Measurements from ENCODE around the gene CPXM1. TPM values are rescaled to one million over a fixed set of nuclear protein-coding genes. Genes with fewer than 3 reads are reported as not detected.
"Not testable (repeated sequence)": the region's sequence is repeated elsewhere in the genome, so short reads cannot be mapped to it uniquely, and the experiment has no call there.

The CPXM1 gene
- polyA plus RNA-seq, 3 donors from 2014 or later, result 0.74 to 1.2 TPM; not detected in 1

DNA sequence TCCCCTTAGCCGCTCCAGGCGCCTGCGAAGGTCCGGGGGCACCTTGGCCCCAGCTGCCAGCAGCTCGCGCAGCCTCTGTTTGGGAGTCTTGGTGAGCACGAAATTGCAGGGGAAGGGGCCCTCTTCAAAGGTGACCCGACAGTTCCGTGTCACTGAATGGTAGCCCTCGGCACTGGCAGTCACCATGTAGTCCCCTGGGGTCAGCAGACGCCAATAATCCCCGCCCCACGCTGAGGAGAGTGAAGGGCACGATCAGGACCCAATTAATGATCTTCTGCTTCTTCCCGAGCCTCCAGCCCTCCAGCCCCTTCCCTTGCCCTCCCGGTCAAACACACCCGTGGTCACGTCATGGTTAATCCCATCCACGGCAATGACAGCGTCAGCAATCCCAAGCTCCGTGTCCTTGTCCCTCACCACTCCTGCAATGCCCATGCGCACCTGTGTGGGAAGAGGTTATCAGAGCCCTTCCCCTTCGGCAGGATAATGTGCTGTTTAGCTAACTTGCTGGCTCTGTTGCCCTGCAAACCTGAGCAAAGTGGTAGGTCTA, 6.2 kb downstream of the CPXM1 start:
- H3K4me3 Mint-ChIP-seq, result no peak overlapping the region
- H3K27me3 Mint-ChIP-seq (ENCODE audit: low read depth in 3 of 3), result peaks cover 7 to 10% (median 10%) of the 10 kb centered on the region in 3 donors
- no peak overlapping the region for H3K27ac Mint-ChIP-seq
- peaks cover 0 to under 1% of the 10 kb centered on the region in 2 donors for H3K4me1 Mint-ChIP-seq
- H3K36me3 Mint-ChIP-seq, result peaks cover 0 to 4% (median 0%) of the 10 kb centered on the region in 3 donors
- no peak for DNase-seq
- no peaks in the 10 kb centered on the region for H3K9me3 Mint-ChIP-seq

DNA sequence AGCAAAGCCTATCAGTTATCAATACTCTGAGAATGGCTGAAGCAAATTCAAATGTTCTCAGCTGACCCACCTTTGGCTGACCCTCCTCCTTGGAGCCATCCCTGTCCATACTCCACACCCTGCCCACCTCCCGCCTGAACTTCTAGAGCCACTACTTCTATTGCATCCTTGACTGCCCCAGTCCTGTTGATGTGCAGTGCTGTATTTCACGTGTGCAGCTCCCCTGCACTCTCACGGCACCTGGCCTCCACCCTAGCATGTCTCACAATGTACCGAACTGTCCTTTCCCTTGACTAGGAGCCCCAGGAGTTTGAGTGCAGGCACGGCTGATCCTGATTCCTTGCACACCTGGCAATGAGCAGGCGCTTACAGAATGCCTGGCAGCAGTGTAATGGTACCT, 7.0 kb downstream of the CPXM1 start:
- DNase-seq, result no peak
- no peak overlapping the region for H3K27ac Mint-ChIP-seq
- peaks cover 5 to 7% (median 6%) of the 10 kb centered on the region in 3 donors for H3K27me3 Mint-ChIP-seq (ENCODE audit: low read depth in 3 of 3)
- H3K4me3 Mint-ChIP-seq, result no peak overlapping the region
- no peaks in the 10 kb centered on the region for H3K4me1 Mint-ChIP-seq
- H3K36me3 Mint-ChIP-seq, result peaks cover 0 to 4% (median 0%) of the 10 kb centered on the region in 3 donors
- no peaks in the 10 kb centered on the region for H3K9me3 Mint-ChIP-seq

DNA sequence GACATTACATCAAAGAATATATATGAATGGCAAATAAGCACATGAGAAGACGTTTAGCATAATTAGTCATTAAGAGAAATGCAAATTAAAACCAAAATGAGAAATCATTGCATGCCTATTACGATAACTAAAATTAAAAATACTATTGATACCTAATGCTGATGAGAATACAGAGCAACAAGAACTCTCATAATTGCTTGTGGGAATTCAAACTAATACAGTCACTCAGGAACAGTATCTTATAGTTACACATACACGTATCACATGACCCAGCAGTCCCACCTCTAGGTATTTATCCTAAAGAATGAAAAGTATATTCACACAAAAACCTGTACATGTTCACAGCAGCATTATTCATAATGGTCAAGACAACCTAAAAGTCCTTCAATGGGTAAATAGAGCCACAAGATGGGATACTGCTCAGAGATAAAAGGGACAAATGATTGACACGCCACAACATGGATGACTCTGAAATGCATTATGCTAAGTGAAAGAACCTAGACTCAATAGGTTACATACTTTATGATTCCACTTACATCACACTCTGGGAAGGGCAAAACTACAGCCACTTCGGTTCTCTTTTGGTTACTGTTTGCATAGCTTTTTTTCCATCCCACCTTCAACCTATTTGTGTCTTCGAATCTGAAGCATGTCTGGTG, 16.4 kb downstream of the CPXM1 start:
- Mint-ChIP-seq H3K36me3 (no peaks in the 10 kb centered on the region), H3K27ac (no peak overlapping the region), H3K4me1 (no peaks in the 10 kb centered on the region), H3K4me3 (no peak overlapping the region), H3K27me3 (ENCODE audit: low read depth in 3 of 3) (peaks cover 3 to 17% (median 6%) of the 10 kb centered on the region in 3 donors), H3K9me3 (peaks cover 0 to 1% (median 0%) of the 10 kb centered on the region in 6 donors)
- DNase-seq, result no peak

DNA sequence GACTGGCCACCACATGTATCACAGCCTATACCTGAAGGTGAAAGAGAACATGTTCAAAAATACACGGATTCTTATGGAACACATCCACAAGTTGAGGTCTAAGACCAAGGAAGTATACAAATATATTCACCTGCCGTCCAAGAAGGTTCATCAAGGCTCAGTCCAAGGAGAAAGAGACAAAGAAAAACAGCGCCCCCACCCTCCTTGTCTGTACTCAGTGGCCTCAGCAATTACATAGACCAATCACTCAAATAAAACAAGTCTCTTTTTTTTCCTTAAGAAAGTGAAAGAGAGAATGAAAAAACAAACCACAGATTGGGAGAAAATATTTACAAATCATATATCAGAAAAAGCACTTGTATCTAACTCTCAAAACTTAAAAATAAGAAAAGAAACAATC, 19.5 kb downstream of the CPXM1 start:
- Mint-ChIP-seq H3K36me3 (no peaks in the 10 kb centered on the region), H3K4me1 (no peaks in the 10 kb centered on the region), H3K9me3 (no peaks in the 10 kb centered on the region), H3K4me3 (no peak overlapping the region), H3K27me3 (ENCODE audit: low read depth in 3 of 3) (peaks cover 3 to 14% (median 5%) of the 10 kb centered on the region in 3 donors), H3K27ac (no peak overlapping the region)
- DNase-seq, result no peak

DNA sequence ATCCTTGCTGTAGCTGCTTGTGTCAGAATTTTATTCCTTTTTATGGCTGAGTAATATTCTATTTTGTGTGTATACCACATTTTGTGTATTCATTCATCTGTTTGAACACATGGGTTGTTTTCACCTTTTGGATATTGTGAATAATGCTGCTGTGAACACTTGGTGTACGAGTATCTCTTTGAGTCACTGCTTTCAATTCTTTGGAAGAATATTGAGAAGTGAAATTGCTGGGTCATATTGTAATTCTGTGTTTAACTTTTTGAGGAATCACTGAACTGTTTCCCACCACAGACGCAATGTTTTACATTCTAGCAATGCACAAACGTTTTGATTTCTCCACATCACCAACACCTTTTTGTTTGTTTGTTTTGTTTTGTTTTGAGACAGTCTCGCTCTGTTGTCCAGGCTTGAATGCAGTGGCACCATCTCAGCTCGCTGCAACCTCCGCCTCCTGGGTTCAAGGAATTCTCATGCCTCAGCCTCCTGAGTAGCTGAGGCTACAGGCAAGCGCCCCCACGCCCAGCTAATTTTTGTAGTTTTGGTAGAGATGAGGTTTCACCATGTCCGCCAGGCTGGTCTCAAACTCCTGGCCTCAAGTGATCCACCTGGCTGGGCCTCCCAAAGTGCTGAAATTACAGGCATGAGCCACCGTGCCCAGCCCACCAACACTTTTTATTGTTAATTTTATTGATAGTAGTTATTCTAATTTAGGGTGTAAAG, 21.7 kb downstream of the CPXM1 start:
- Mint-ChIP-seq H3K27ac (no peak overlapping the region), H3K36me3 (no peaks in the 10 kb centered on the region), H3K4me3 (no peak overlapping the region), H3K27me3 (ENCODE audit: low read depth in 3 of 3) (peaks cover 3 to 10% (median 5%) of the 10 kb centered on the region in 3 donors), H3K9me3 (no peaks in the 10 kb centered on the region), H3K4me1 (no peaks in the 10 kb centered on the region)
- no peak for DNase-seq

DNA sequence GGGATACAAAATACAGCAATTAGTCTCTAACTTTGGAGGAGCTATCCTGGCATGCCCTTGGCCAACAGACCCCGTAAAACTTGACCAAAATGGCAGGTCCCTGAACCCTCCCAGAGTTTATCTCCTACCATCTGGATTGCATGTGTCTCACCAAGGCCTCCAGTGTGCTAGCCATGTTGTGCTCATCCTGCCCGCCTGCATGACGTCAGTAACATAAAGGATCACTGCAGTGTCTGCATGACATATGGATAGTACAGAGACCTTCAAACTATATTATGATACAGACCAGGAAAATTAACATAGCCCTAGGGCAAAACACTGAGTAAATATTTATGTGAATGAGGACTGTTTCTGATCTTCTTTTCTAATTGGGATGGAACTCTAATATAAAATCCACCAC, 25.3 kb downstream of the CPXM1 start:
- Mint-ChIP-seq H3K36me3 (no peaks in the 10 kb centered on the region), H3K27ac (no peak overlapping the region), H3K27me3 (ENCODE audit: low read depth in 3 of 3) (peaks cover 2 to 6% (median 5%) of the 10 kb centered on the region in 3 donors), H3K4me3 (no peak overlapping the region), H3K4me1 (peaks cover 14 to 18% of the 10 kb centered on the region in 2 donors), H3K9me3 (no peaks in the 10 kb centered on the region)
- DNase-seq, result no peak

DNA sequence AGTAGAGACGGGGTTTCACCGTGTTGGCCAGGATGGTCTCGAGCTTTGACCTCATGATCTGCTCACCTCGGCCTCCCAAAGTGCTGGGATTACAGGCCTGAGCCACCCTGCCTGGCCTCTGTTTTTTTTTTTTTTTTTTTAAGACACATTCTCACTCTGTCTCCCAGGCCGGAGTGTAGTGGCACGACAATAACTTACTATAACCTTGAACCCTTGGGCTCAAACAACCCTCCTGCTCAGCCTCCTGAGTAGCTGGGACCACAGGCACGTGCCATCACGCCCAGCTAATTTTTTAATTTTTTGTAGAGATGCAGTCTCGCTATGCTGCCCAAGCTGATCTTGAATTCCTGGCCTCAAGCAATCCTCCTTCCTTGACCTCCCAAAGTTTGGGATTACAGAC, 26.6 kb downstream of the CPXM1 start:
- no peak for DNase-seq
- H3K27me3 Mint-ChIP-seq (ENCODE audit: low read depth in 3 of 3), result peaks cover 2 to 4% (median 2%) of the 10 kb centered on the region in 3 donors
- peak overlapping the region in 1 of 6 donors; percentile 35 for H3K27ac Mint-ChIP-seq
- H3K9me3 Mint-ChIP-seq, result no peaks in the 10 kb centered on the region
- H3K4me3 Mint-ChIP-seq, result no peak overlapping the region
- peaks cover 16 to 18% of the 10 kb centered on the region in 2 donors for H3K4me1 Mint-ChIP-seq
- no peaks in the 10 kb centered on the region for H3K36me3 Mint-ChIP-seq

DNA sequence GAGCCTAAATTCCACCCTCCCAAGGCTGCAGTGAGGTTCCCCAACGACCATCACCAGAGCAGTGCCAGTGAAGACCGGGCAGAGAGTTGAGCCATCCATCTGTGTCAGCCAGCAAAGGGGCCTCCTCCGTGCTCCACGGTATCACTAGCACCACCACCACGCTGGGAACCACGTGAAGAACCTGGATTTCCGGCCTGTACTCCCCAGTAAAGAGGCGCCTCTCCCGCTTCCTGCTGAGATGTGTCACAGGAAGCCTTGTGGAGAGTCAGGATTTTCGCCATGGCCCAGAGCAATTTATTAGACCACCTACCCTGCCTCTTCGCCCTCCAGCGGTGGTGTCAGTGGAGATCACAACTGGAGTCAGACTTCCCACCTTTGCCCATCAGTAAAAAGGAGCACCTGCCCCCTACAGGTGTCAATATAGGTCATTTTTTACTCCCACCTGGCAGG, 28.8 kb downstream of the CPXM1 start:
- peak overlapping the region in 4 of 5 donors; percentile 33 to 70 (median 60) for H3K4me3 Mint-ChIP-seq
- peak in 2 of 3 donors; percentile 17 to 28 for DNase-seq

DNA sequence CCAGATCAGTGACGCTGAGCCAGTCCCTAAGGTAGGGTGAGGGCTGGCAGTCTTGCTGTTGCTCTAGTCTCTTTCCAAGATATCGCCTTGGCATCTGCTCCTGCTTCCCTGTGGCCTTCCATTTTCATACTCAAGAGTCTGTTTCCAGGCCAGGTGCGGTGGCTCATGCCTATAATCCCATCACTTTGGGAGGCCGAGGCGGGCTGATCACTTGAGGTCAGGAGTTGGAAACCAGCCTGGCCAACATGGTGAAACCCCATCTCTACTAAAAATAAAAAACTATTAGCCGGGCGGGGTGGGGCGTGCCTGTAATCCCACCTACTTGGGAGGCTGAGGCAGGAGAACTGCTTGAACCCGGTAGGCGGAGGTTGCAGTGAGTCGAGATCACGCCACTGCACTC, 30.3 kb downstream of the CPXM1 start:
- not testable (repeated sequence) for DNase-seq; H3K27ac Mint-ChIP-seq; H3K36me3 Mint-ChIP-seq; H3K27me3 Mint-ChIP-seq (ENCODE audit: low read depth in 3 of 3); H3K4me3 Mint-ChIP-seq; H3K9me3 Mint-ChIP-seq
- peaks cover 17 to 18% of the 10 kb centered on the region in 2 donors for H3K4me1 Mint-ChIP-seq

More for the DNA sequence above, 28.8 kb downstream of the CPXM1 start:
- H3K9me3 Mint-ChIP-seq, result no peaks in the 10 kb centered on the region
- H3K36me3 Mint-ChIP-seq, result no peaks in the 10 kb centered on the region
- peak overlapping the region in 3 of 6 donors; percentile 13 to 27 (median 18) for H3K27ac Mint-ChIP-seq
- peaks cover 2 to 8% (median 4%) of the 10 kb centered on the region in 3 donors for H3K27me3 Mint-ChIP-seq (ENCODE audit: low read depth in 3 of 3)
- H3K4me1 Mint-ChIP-seq, result peaks cover 17 to 18% of the 10 kb centered on the region in 2 donors

DNA sequence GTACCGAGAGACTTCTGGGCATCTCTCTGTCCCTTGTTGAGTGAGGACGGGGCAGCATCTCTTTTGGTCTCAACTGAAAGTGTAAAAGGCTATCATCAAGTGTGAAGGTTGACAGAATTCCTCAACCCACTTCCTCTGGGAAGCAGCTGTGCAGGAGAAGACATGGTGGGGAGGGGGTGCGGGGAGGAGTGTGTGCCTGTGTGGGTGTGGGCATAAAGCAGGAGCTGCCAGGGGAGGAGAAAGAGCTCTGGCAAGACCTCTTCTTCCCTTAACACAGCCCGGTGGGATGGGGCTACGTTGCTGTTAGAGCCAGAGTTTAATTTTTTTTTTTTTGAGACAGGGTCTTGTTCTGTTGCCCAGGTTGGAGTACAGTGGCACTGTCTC, 31.8 kb downstream of the CPXM1 start:
- H3K9me3 Mint-ChIP-seq, result no peaks in the 10 kb centered on the region
- H3K27ac Mint-ChIP-seq, result no peak overlapping the region
- peaks cover 2 to 8% (median 4%) of the 10 kb centered on the region in 3 donors for H3K27me3 Mint-ChIP-seq (ENCODE audit: low read depth in 3 of 3)
- H3K4me3 Mint-ChIP-seq, result no peak overlapping the region
- DNase-seq, result no peak
- H3K36me3 Mint-ChIP-seq, result no peaks in the 10 kb centered on the region
- peaks cover 17 to 18% of the 10 kb centered on the region in 2 donors for H3K4me1 Mint-ChIP-seq

DNA sequence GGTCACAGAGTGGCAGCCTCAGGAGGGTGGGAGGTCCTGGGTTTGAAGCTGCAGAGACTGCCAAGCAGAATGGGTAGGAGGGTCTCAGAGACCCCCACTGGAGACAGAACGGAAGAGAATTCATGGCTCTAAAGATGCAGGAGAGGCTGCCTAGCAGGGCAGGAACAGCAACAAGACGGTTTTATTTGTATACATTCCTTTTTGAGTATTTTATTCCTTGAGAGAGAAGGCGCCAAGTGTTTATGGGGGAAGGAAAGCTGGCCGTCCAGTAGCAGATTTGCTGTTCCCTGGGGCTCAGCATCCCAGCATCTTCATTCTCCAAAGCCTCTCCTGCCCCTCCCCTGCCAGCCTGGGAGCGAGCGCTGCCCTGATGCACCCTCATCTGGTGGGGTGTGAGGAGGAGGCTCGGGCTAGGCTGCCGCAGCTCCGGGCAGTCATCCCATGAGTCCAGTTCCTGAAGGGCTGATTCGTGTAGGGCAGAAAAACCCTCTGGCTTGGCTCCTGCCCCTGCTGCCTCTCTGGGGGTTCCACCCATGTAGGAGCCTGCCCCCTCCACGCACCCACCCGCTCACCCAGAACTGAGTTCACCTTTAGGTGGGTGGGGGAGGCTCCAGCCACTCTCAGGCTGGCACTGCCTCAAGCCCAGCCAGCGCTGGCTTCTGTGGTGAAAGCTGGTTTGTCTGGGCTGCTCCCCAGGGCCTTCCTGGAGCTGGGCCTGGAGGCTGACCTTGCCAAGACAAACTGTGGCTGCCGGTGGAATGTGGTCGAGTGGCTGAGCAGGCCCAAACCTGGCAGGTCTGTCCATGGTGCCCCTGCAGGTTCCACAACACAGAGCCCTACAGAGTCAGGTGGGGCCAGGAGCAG, 32.4 kb downstream of the CPXM1 start:
- no peak for DNase-seq
- no peak overlapping the region for H3K4me3 Mint-ChIP-seq
- peaks cover 17 to 18% of the 10 kb centered on the region in 2 donors for H3K4me1 Mint-ChIP-seq
- no peaks in the 10 kb centered on the region for H3K9me3 Mint-ChIP-seq
- H3K27me3 Mint-ChIP-seq (ENCODE audit: low read depth in 3 of 3), result peaks cover 2 to 8% (median 4%) of the 10 kb centered on the region in 3 donors
- H3K36me3 Mint-ChIP-seq, result no peaks in the 10 kb centered on the region
- no peak overlapping the region for H3K27ac Mint-ChIP-seq

DNA sequence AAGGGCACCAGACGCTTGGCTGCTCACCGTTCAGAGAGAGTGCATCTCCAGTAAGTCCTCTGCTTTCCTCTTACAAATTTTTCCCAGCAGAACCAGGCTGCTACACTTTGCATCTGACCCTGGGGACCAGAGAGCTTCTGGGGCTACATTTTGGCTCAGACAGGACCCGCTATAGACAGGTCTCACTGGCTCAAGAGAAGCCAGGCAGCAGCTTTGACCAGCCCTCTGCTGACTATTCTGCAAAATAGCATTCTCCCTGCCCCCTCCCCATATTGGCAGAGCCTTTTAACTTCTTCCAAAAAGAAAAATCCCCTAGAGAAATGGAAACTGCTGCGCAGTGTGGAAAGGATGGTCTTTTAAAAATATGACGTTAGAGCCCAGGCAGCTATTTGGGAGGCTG, 37.2 kb downstream of the CPXM1 start:
- Mint-ChIP-seq H3K4me1 (peaks cover 0 to 2% of the 10 kb centered on the region in 2 donors), H3K4me3 (no peak overlapping the region), H3K27me3 (ENCODE audit: low read depth in 3 of 3) (peaks cover 2 to 10% (median 2%) of the 10 kb centered on the region in 3 donors), H3K27ac (no peak overlapping the region), H3K9me3 (no peaks in the 10 kb centered on the region), H3K36me3 (no peaks in the 10 kb centered on the region)
- no peak for DNase-seq

DNA sequence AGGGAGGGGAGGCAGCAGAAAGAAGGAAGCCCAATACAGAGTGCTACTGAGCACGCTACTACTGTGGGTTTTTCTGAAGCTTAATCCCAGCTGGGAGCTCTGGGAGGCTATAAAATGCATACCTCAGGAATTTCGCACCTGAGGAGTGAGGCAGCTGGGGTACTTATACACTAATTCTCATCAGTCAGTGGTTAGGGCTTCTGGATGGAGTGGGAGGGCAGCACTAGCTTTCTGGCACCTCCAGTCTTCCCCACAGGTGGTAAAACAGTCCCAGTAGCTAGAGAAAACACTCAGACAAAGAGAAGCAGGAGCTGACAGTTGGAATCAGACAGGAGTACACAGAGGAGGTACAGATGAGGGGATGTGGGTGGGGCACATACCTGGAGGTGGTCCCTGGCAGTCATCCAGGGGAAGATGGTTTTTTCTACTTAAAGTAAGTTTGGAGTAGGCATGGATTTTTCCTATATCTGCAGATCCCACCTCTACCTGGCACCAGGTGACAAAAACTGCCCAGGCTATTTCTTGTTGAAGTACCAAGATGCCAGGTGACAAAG, 37.8 kb downstream of the CPXM1 start:
- H3K27me3 Mint-ChIP-seq (ENCODE audit: low read depth in 3 of 3), result peaks cover 2 to 10% (median 2%) of the 10 kb centered on the region in 3 donors
- H3K4me1 Mint-ChIP-seq, result peaks cover 0 to under 1% of the 10 kb centered on the region in 2 donors
- peak overlapping the region in 1 of 6 donors; percentile 40 for H3K27ac Mint-ChIP-seq
- H3K9me3 Mint-ChIP-seq, result no peaks in the 10 kb centered on the region
- no peak overlapping the region for H3K4me3 Mint-ChIP-seq
- no peak for DNase-seq
- H3K36me3 Mint-ChIP-seq, result no peaks in the 10 kb centered on the region
